HUES48 (cell line): ENCODE data around the gene RNASE1.

Experiments
- H3K27ac ChIP-seq: one replicate; pipeline ENCODE4 v1.7.0; 2013; ENCODE audit warnings: low read depth, low read length, inconsistent platforms
- H3K27me3 ChIP-seq: 2 replicates; pipeline ENCODE4 v1.6.1; 2013; ENCODE audit warnings: mild to moderate bottlenecking, low read length; ENCODE audit not compliant: control insufficient read depth, insufficient read depth
- H3K36me3 ChIP-seq: 2 replicates; pipeline ENCODE4 v1.6.1; 2013; ENCODE audit warnings: low read length; ENCODE audit not compliant: control insufficient read depth, insufficient read depth
- H3K4me1 ChIP-seq: 2 replicates; pipeline ENCODE4 v1.6.1; 2013; ENCODE audit warnings: mild to moderate bottlenecking, low read length; ENCODE audit not compliant: control insufficient read depth, insufficient read depth
- H3K4me3 ChIP-seq: 2 replicates; pipeline ENCODE4 v1.5.1; 2013; ENCODE audit warnings: mild to moderate bottlenecking, low read depth, low read length
- H3K9ac ChIP-seq: 2 replicates; pipeline ENCODE4 v1.6.1; 2013; ENCODE audit warnings: mild to moderate bottlenecking, low read depth, low read length, moderate library complexity
- H3K9me3 ChIP-seq: 2 replicates; pipeline ENCODE4 v1.6.1; 2013; ENCODE audit warnings: low read length; ENCODE audit not compliant: control insufficient read depth, insufficient read depth

Gene RNASE1

DNA sequence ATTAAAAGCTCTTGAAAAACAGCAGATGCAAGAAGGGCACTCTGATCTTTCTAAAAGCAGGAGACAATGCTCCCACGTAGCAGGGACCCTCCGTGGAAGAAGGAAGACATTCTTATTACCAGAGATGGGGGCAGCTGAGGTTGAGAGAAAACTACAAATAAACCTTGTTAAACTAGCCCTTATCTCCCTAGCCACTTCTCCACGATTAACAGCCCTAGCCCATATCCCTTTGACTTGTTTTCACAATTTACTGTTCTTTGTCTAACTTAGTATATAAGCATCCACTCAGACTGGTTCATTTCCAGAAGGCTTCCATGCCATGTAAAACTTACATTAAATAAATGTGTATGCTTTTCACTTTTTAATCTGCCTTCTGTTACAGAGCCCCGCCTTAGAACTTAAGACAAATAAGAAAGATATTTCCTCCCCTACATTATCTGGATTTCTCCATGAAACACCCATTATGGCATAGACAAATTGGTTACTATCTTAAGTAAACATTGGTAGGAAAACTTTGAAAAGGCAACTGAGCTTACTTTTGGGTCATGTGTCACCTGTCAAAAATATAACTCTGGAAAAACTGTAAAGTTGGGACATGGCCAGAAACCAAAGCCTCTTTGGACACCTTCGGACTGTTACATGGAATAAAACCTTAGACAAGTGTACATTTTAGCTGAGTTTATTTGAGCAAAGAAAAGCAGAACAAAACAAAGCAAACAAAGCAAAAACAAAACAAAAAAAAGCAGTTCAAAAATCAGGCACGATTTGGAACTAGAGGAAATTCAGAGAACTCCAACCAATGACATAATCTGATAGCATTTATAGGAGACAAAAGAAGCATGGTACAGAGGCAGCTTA lies 4.9 kb upstream of the RNASE1 start:
- Histone ChIP-seq H3K4me3 (no peak overlapping the region), H3K27me3 (no peaks in the 10 kb centered on the region), H3K27ac (no peak overlapping the region), H3K9me3 (no peaks in the 10 kb centered on the region), H3K4me1 (no peaks in the 10 kb centered on the region; the same call in 1 of the 2 replicates), H3K36me3 (no peaks in the 10 kb centered on the region), H3K9ac (no peak overlapping the region)

DNA sequence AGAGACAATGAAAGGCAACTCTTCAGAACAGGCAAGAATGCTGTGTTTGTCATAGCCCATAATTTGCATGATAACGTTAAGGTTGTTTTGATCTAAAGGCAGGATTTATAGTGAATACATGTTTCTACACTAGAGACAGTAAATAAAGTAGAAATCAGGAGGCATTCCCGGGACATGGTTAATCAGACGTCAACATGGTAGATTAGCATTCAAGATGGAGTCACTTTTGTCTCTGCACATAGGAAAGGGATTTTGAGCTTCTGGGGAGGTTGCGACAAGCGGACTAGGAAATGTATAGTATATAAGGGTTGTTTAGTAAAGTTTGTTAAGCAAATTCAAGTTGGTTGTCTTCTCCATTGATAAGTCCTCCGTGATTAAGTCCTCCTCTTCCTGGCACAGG lies 2.8 kb upstream of the RNASE1 start:
- no peak overlapping the region for H3K9ac ChIP-seq
- peaks cover 5% of the 10 kb centered on the region; the same call in 1 of the 2 replicates for H3K4me1 ChIP-seq
- no peak overlapping the region for H3K27ac ChIP-seq
- no peak overlapping the region for H3K4me3 ChIP-seq
- H3K27me3 ChIP-seq, result no peaks in the 10 kb centered on the region
- no peaks in the 10 kb centered on the region for H3K36me3 ChIP-seq
- H3K9me3 ChIP-seq, result no peaks in the 10 kb centered on the region

DNA sequence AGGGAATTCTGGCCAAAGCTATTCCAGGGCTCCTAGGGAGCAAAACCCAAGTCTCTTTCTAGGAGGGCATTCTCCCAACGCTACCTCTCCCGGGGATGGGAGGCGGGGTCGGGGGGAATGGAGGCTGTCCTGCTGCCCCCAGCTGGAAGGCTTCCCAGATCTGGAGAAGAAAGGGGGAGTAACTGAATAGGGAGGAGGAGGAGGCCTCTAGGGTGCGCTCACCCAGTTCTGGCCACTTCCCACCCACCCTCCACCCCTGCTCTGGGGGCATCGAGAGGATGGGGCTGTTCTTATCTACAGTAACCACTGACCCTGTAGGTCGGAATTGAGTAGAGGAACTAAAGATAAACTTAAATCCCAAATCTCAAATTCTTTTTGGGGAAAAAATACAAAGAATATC lies 579 bp upstream of the RNASE1 start:
- Histone ChIP-seq H3K4me3 (no peak overlapping the region), H3K4me1 (peaks cover 14% of the 10 kb centered on the region), H3K9ac (no peak overlapping the region), H3K27me3 (no peaks in the 10 kb centered on the region), H3K36me3 (no peaks in the 10 kb centered on the region), H3K9me3 (no peaks in the 10 kb centered on the region), H3K27ac (no peak overlapping the region)

DNA sequence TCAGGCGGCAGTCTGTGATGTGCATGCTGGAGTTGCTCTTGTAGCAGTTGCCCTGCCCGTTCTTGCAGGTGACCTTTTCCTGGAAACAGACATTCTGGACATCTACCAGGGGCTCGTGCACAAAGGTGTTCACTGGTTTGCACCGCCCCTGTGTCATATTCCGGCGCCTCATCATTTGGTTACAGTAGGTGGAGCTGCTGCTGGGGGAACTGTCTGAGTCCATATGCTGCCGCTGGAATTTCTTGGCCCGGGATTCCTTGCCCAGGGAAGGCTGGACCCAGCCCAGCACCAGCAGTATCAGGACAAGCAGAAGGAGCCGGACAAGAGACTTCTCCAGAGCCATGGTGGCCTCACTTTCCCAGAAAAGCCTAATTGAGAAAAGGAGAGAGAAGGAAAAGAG lies 918 bp downstream of the RNASE1 start:
- H3K27me3 ChIP-seq, result no peaks in the 10 kb centered on the region
- H3K9ac ChIP-seq, result no peak overlapping the region
- H3K4me3 ChIP-seq, result no peak overlapping the region
- H3K36me3 ChIP-seq, result no peaks in the 10 kb centered on the region
- peaks cover 14% of the 10 kb centered on the region for H3K4me1 ChIP-seq
- no peak overlapping the region for H3K27ac ChIP-seq
- H3K9me3 ChIP-seq, result no peaks in the 10 kb centered on the region

DNA sequence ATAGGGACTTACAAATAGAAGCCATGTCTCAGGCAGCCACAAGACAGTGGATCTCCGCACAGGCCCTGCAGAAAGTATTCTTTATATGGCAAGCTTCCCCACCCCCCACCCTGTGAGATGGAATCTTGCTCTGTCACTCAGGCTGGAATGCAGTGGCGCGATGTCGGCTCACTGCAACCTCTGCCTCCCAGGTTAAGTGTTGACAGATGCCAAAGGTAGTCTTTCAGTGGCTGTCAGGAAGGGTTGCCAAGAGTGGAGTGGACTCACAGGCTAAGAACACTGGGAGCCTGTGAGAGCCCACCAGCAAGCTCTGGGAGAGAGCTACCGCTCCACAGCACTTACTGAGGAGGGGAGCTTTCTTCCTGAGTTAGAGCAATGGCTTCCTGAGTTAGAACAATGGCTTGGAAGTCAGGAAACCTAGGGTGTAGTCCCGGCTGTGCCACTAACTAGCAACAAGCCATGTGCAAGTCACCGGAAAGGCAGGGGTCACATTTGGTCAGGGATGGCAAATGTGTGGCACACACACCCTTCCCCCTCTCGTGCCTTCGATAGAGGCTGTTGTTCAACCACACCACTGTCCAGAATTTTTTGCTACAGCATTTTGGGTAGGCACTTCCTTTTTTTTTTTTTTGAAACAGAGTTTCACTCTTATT lies 2.6 kb downstream of the RNASE1 start:
- H3K27ac ChIP-seq, result peak overlapping the region; percentile 29
- H3K4me3 ChIP-seq, result no peak overlapping the region
- no peaks in the 10 kb centered on the region for H3K9me3 ChIP-seq
- H3K36me3 ChIP-seq, result no peaks in the 10 kb centered on the region
- H3K27me3 ChIP-seq, result no peaks in the 10 kb centered on the region
- H3K9ac ChIP-seq, result no peak overlapping the region
- peaks cover 14% of the 10 kb centered on the region for H3K4me1 ChIP-seq

DNA sequence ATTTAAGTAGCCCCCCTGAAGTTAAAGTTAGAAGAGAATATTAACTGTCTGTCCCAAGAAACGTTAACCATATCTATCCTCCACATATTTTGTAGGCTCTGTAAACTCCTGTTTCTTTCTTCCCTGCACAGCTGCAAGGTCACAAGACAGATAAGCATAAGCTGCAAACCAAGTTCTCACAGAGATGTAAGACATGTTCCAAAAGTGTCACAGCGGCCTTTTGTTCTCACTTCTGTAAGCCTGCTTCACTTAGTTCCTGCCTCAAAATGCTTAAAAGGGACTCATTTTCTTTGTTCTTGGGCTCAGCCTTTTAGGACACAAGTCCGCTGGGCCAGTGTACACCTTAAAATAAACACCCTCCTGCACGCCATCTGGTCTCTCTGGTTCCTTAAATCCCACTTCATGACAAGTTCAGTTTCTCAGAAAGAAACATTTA lies 3.2 kb downstream of the RNASE1 start:
- Histone ChIP-seq H3K9me3 (no peaks in the 10 kb centered on the region), H3K27ac (peak overlapping the region; percentile 29), H3K9ac (no peak overlapping the region), H3K36me3 (no peaks in the 10 kb centered on the region), H3K4me1 (peaks cover 20% of the 10 kb centered on the region), H3K4me3 (no peak overlapping the region), H3K27me3 (no peaks in the 10 kb centered on the region)

DNA sequence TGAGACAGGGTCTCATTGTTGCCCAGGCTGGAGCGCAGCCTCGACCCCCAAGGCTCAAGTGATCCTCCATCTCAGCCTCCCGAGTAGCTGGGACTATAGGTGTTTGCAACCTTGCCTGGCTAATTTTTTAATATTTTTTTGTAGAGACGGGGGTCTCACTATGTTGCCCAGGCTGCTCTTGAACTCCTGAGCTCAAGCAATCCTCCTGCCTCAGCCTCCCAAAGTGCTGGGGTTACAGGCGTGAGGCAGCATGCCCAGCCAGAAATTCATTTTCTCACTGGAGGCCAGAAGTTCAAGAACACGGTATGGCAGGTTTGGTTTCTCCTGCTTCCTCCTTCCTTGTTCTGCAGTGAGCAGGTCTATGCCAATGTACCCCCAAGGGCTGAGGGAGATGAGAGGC lies 3.7 kb downstream of the RNASE1 start:
- Histone ChIP-seq H3K27me3 (no peaks in the 10 kb centered on the region), H3K4me3 (no peak overlapping the region), H3K27ac (no peak overlapping the region), H3K36me3 (no peaks in the 10 kb centered on the region), H3K9me3 (no peaks in the 10 kb centered on the region), H3K9ac (no peak overlapping the region), H3K4me1 (peaks cover 22% of the 10 kb centered on the region)

DNA sequence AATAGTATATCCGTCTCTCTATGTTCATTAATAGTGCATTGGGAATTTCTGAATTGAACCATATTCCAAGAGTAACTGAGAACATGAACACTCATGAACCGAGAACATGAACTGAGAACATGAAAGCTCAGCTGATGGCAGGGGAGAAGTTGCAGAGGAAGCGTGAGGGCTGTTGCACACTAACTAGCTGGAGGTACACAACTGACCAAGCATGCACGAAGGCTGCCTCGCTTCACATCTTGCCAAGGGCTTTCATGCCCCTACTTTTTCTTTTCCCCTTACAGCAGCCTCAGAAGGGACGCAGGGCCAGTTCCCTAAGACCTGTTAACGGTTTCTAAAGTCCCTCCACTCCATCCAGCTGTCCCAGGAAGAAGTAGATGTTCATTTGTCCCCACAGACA lies 4.3 kb downstream of the RNASE1 start:
- no peaks in the 10 kb centered on the region for H3K9me3 ChIP-seq
- peaks cover 27% of the 10 kb centered on the region for H3K4me1 ChIP-seq
- no peak overlapping the region for H3K4me3 ChIP-seq
- no peak overlapping the region for H3K9ac ChIP-seq
- no peak overlapping the region for H3K27ac ChIP-seq
- no peaks in the 10 kb centered on the region for H3K27me3 ChIP-seq
- no peaks in the 10 kb centered on the region for H3K36me3 ChIP-seq

DNA sequence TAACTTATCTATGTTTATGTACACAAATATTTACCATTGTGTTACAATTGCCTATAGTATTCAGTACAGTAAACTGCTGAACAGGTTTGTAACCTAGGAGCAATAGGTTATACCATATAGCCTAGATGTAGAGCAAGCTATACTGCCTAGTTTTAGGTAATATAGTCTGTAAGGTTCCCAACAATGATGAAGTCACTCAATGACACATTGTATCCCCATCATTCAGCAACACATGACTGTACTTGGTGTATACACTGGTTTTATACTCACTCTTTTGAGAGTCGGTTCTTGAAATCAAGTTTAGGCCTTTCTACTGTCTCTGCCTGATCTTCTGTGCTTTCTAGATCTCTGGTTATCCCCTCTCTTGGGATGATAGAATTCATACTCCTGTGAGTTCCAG lies 5.5 kb downstream of the RNASE1 start:
- H3K4me3 ChIP-seq, result no peak overlapping the region
- peaks cover 27% of the 10 kb centered on the region for H3K4me1 ChIP-seq
- H3K9me3 ChIP-seq, result no peaks in the 10 kb centered on the region
- H3K27me3 ChIP-seq, result no peaks in the 10 kb centered on the region
- no peaks in the 10 kb centered on the region for H3K36me3 ChIP-seq
- no peak overlapping the region for H3K9ac ChIP-seq
- no peak overlapping the region for H3K27ac ChIP-seq

DNA sequence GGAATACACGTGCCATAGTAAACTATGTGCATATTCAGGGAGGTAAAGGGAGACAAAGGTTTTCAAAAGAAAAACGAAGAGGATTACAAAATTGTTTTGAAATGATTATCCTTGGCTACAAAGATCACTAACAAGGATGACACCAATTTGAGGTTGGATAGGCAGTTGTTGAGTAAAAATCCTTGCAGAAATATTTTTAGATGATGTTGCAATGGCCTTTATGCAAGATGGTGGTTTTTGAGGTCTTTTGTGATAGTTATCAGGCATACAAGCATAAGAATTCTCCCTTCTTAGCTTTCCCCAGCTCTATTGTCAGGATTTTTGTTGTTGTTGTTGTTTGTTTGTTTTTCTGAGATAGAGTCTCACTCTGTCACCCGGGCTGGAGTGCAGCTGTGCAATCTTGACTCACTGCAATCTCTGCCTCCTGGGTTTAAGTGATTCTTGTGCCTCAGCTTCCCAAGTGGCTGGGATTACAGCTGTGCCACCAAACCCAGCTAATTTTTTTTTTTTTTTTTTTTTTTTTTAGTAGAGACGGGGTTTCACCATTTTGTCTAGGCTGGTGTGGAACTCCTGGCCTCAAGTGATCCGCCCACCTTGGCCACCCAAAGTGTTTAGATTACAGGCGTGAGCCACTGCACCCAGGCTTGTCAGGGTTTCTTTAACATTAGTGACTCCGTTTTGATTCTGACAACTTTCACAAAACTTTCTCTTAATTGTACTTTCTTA lies 7.8 kb downstream of the RNASE1 start:
- Histone ChIP-seq H3K27ac (no peak overlapping the region), H3K4me3 (no peak overlapping the region), H3K9ac (no peak overlapping the region), H3K9me3 (no peaks in the 10 kb centered on the region), H3K27me3 (no peaks in the 10 kb centered on the region), H3K4me1 (peaks cover 26% of the 10 kb centered on the region), H3K36me3 (no peaks in the 10 kb centered on the region)

DNA sequence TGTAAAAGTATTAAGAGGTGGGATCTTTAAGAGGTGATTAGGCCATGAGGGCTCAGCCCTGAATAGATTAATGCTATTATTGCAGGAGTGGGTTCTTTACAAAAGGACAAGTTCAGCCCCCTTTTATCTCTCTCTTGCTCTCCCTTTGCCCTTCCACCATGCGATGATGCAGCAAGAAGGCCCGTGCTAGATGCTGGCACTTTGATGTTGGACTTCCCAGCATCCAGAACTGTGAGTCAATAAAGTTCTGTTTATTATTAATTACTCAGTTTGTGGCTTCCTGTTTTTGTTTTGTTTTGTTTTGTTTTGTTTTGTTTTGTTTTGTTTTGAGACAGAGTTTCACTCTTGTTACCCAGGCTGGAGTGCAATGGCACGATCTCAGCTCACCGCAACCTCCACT lies 10.1 kb downstream of the RNASE1 start:
- Histone ChIP-seq H3K36me3 (no peaks in the 10 kb centered on the region), H3K9ac (no peak overlapping the region), H3K4me3 (no peak overlapping the region), H3K4me1 (peaks cover 21% of the 10 kb centered on the region), H3K27me3 (no peaks in the 10 kb centered on the region), H3K27ac (no peak overlapping the region), H3K9me3 (no peaks in the 10 kb centered on the region)
